ENCODE measurements around the gene CHN2.

Gene CHN2

DNA sequence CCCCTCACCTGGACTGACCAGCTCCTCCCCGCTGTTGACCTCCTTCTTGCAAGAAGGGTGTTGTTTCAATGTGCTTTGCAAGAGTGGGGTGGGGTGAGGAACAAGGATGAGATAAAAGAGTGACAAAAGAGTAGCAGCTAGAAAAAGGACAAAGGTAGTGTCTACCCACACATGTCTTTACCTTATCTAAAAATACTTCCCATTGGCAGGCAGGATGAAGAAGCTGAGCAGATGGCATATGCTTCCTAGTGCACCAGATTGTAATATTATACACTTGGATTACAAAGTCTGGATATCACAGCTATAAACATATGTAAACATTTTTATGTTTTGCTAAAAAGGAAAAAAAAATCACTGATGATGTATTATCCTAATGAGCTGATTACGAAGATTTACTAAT lies 34.5 kb downstream of the CHN2 start:
- no peak for DNase-seq

DNA sequence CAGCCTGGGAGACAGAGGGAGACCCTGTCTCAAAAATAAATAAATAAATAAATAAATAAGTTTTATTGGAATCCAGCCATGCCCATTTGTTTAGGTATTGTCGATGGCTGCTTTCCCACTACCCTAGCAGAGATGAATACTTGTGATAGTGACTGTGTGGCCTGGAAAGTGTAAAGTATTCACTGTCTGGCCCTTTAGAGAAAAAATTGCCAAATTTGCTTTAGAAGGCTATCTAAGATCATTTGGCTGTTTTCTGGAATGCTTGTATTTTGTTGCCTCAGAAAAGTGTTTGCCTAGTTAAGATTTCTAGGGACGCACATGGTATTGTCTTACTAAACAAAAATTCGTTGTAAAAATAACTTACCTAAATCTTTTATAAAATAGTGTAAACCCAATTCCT lies 35.4 kb downstream of the CHN2 start:
- DNase-seq: no peak

- DNase-seq: no peak
These were observed 36.3 kb downstream of the CHN2 start for GRCh38 chr7:29230871-29231345.

DNA sequence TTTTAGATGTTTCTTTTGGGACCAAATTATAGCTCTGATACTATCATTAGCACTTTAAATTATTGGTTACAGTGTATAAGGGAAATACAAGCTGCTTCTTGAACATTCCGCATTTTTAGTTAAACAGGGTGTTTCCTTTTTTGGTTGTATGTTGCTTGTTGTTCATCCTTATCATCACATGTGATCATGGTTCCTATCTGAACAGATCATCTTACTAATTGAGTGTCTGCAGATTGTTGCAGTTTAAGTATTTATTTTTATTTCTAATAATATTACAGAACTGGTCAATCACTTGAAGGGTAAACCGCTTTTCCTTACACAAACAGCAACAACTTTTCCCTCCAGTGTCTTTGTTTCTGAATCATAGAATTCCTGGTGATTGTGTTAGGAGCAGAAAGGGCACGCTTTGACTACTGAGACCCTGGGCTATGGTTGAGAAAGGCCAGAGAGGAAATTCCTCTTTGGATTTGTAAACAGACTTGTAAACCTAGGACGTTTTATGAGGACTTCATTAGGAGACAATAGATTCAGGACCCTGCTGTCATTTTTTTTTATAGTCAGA lies 37.2 kb downstream of the CHN2 start:
- no peak for DNase-seq

DNA sequence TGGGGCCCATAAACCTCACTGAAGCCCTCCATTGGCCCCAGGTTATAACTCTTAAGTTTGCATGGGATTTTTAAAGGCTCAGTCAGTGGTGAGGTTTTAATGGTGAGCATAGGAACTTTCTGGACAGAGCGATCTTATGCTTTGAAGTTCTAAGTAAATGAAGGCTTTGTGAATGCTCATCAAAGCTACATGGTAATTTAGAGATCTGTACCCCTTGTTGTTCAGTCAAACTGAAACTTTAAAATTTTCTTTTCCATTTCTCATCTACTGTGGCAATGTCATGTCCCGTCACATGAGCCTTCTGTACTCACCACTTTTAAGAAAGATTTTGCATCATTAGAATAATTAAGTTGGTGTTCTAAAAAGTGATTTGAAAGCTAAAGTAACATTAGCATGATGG lies 39.9 kb downstream of the CHN2 start:
- no peak for DNase-seq

DNA sequence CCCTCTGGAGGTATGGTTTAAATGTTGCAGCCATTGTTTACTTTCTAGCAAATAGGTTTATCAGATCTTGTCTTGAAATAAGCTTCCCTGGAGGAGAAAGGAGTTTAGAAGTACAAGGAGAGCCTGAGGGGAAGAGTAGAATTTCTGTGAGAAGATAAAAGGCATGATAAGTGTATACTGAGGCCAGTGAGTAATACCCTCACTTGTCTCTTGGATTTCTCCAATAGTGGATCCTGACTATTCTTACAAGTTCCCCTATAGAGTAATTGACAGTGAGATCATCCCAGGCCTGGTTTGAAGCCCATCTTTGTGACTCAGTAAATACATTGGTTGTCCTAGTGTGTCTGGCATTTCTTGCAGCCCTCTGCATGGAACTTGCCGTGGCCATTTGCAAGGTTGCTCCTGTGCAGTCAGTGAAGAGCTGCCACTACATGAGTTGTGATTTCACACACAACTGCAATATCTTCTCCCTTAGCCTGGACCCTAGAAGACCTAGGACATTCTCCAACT lies 41.6 kb downstream of the CHN2 start:
- DNase-seq: no peak

DNA sequence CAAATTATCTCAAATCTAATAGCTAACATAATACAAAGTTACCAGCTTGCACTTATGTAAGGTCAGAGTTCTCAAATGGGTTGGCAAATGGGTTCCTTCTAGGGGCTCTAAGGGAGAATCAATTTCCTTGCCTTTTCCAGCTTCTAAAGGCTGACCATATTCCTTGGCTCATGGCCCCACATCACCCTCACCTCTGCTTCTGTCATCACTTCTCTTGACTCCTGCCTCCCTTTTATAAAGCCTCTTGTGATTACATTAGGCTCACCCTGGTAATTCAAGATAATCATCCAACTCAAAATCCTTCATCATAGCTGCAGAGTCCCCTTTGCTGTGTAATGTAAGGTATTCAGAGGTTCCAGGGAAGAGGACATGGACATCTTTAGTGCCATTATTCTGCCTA lies 42.1 kb downstream of the CHN2 start:
- no peak for DNase-seq

DNA sequence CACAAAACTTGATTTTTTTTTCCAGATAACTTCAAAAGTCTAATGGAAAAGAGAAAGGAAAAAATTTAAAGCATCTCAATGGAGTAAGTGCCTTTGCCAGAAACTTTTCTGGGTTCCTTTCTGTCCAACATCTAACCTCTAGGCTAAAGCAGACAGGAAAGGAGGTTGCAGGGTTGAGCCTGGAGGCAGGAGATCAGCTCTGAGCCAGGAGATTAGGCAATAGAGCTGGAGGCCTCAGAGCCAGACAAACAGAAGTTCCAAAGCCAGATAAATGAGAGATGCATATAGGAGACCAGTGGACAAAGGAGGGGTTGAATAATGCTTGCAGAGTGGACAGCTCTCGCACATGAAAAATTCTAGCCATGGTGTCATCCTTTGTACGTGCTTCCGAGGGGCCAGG lies 42.9 kb downstream of the CHN2 start:
- no peak for DNase-seq

- DNase-seq: no peak
These were observed 45.1 kb downstream of the CHN2 start for GRCh38 chr7:29239638-29240037.

GRCh38 chr7:29242265-29242664 lies 47.7 kb downstream of the CHN2 start:
- DNase-seq: no peak

DNA sequence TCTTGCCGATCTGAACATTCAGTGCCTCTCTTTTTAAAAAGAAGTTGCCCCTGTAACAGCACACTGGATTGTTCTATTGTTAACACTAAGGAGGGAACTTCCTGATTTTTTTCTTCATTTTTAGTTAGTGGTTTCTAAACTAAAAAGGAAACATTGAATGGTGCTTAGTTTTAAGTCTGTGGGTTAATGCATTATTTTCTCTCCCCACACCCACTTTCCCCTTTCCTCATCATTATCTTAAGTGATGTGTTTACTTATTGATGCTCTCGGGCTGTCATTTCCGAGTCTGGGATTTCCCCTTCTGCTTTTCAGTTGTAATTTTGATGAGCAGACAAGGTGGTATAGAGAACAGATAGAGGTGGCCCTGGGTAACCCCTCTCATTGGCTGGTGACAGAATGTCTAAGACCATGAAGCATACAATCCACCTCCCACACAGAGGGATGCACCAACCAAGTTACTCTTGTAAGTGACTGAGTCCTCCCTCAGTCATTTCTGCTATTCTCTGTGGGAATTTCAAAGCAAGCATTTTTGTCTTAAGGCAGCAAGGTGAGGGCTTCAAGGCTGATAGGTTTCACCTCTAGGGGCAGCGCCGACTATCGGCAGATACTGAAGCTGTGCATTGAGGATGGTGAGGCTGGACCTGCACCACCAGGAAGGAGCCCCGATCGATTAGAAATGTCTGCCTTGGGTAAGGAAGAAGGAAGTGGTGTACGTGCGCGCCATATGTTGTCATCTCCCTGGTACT lies 49.5 kb downstream of the CHN2 start:
- DNase-seq: no peak

DNA sequence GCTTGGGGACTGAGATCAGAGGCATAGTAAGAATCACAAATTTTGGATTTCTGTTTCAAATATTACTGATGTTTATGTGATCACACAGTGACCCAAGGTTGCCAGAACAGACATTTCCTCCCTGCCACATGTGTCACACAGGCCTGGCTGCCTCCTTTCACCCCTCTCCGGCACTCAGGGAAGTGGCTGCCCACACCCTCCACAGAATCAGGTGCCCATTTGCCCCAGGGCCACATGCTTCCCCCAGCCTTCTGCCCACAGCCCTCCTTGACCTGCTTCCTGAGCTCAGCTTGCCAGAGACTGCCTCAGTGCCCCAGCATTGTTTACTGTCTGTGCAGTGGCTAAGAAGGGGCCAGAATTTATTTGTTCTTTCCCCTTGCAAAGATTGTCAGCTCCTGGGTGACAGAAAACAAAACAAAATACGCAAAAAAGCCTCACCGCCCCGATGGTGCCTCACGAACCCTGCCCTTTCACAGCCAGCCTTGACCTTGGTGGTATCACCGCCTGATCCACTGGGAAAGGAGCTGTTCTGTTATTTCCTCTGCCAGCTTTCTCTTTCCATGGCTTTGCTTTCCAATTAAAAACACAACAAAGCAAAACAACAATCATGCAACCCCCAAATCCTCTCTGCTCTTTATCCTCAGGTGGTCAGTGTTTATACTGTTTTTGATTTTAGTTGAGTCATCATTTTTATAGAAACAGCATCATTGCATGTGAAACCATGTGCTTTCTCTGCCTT lies 52.8 kb downstream of the CHN2 start:
- DNase-seq: no peak

DNA sequence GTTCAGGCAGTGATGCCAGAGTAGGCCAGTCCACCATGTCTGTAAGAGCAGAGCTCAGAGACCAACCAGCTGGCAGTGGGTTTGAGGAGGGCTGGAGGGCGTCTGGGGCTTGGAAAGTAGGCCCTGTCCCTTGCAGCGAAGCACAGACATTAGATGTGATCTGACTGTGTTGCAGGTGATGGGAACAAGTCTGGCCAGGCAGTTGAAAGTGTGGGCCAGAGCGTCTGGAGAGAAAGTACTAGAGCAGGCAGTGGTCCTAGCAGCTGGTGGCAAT lies 53.3 kb downstream of the CHN2 start:
- DNase-seq: no peak

DNA sequence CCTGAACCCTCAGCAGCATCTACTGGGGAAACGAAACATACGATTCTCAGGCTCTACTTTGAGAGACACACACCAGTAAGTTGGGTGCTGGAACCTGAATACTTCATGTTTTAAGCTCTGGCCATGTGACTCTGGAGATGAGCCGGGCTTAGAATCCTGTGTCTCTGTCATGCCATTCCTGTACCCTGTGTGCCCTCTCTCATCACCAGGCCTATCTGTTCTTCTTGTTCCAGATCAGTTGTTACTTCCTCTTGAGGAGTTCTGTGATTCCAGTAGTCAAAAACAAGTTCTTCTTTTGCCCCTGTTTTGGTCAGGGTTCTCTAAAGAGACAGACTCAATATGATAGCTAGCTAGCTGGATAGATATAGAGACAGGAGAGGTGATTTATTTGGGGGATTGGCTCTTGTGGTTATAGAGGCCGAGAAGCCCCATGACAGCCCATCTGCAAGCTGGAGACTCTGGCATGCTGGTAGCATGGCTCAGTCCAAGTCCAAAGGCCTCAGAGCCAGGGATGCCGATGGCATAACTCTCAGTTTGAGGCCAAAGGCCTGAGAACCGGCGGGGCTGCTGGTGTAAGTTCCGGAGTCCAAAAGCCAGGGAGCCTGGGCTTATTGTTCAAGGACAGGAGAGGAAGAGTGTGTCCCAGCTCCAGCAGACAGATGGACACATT lies 54.3 kb downstream of the CHN2 start:
- DNase-seq: no peak

- no peak for DNase-seq
These were observed 54.8 kb downstream of the CHN2 start for GRCh38 chr7:29249383-29249750.

GRCh38 chr7:29249860-29250259 lies 55.3 kb downstream of the CHN2 start:
- no peak for DNase-seq

- no peak for DNase-seq
These were observed 58.6 kb downstream of the CHN2 start for GRCh38 chr7:29253225-29253624.

DNA sequence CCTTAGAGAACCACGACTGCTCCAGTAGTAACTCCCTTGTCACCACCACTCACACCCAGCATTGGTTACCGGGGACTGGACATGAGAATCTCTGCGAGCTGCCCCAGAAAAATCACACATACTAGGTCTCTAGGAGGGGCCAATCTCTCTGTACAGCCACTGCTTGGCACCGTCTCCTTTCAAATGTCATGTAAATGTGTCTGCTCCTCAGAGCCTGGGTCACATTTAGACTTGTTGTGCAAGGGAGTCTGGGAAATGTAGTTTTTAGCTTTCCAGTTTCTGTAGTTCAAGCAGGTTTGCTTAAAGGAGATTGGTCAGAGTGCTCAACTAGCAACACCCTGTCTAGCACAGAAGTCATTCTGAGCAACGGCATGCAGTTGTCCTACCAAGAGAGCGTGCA lies 60.0 kb downstream of the CHN2 start:
- DNase-seq: no peak

DNA sequence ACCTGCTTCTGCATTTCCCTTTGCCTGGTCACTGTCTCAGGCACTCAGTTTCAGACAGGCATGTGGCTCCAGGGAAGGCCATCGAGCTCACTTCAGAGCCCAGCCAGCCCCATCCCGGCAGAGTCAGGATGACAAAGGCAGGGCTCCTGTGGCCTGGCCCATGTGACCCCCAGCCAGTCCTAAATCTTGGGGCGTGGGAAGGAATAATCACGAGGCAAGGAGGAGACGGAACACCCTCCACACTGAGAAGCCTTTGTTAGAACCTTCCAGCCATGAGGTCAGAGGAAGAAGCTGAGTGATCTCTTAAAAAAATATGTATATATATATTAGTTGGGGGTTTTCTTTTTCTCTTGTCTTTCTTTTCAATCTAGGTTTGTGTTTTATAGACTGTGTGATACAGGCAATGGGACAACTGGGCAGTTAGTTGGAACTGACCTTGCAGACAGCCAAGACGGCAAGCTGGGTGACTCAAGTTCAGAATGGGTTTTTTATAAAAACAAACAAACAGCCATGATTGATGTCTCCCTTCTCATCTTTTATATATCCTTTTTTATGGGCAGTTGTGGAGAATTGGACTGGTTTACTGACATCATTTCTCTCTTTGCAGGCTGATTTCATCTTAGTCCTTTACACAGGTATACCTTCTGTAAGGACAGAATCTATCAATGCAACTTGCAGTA lies 60.8 kb downstream of the CHN2 start:
- no peak for DNase-seq

DNA sequence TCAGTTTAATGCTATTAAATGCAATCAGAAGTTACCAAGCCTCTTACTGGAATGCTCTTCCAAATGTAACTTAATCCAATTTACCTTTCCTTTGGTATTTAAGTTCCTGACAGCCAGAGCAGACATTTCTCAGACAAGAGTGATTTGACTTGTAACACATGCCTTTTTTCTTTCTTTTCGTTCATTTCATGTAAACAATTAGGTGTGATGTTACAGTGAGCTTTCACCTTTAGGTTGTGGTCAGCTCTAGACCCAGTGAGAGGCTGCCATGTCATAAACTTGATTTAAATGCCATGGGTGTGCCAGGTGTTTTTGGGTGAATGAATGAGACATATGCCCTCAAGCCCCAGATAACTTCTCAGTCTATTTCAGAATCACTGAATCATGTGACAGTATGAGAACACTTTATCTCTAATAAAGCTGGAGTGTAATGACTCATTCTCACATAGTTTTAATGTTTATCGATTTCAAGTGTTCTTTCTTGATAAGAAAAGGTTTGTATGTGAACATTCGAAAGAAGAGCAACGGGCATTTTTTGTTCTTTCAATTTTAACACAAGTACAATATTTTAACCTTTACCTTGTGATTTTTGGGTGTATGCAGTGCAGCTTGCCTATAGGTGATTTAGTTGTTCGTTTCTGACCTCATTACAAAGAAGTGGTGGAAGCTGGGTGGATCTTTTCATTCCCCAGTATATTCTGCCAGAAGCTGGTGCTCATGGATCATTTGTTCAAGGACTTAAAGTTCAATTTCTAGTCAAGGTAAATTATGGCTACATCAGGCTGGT lies 61.5 kb downstream of the CHN2 start:
- no peak for DNase-seq

DNA sequence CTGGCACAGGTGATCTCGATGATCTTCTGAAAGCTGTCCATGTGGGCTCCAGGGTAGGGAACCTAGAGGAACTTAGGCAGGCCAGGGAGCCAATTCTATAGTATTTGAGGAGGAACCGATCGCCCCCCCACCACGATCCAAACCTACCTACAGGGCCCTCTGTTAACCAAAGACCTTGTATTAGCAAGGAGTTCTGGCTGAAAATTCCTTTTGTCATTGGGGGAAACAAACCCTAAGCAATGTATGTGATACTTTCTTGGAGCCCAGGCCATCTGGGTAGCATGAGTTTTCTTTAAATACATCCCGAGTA lies 62.1 kb downstream of the CHN2 start:
- DNase-seq: no peak

GRCh38 chr7:29258951-29259350 lies 64.4 kb downstream of the CHN2 start:
- DNase-seq: no peak
